T-cell (primary cell): ENCODE results near the gene IL13. TPM values are rescaled to one million over a fixed set of nuclear protein-coding genes. Genes with fewer than 3 reads are reported as not detected.

ENCODE experiments used
- ATAC-seq, 4 experiments: fragments of 200-7000 bp in 3 of 4; fragments of 150-1000 bp in 1 of 4; cut with Tn5 transposase; replicated peaks in 1 of 4; 1 replicate in 3 of 4; 2 replicates in 1 of 4; pipeline ENCODE4 v1.10.0; 2021; ENCODE audit warnings: moderate library complexity in 3 of 4, mild to moderate bottlenecking in 2 of 4, moderate number of reproducible peaks in 1 of 4
- CTCF ChIA-PET, 2 donors: fragments of 300-600 bp; sonication (Branson Sonifier 250); formaldehyde crosslinking; loops; one replicate each; lab custom pipeline; 2022; ENCODE audit warnings: antibody characterized with exemption in 2 of 2; lab: Charles Lee
- POLR2A ChIA-PET, 2 donors: fragments of 300-600 bp; sonication (Branson Sonifier 250); formaldehyde crosslinking; loops; one replicate each; lab custom pipeline; 2022; ENCODE audit warnings: antibody characterized with exemption in 2 of 2; lab: Charles Lee
- DNase-seq, 35 experiments: peaks; one replicate each; pipeline versions ENCODE4 v3.0.0 to v3.0.0-alpha.2; 2013 to 2023
- H3K27ac ChIP-seq: one replicate; pipeline ENCODE4 v1.5.1; 2013; ENCODE audit warnings: low read length
- H3K27me3 ChIP-seq, 2 experiments: replicated peaks in 1 of 2; 1 replicate in 1 of 2; 2 replicates in 1 of 2; pipeline versions ENCODE4 v1.6.1 to v1.7.0; 2013; ENCODE audit warnings: low read length in 1 of 2, mixed read lengths in 1 of 2; ENCODE audit not compliant: control insufficient read depth in 2 of 2, insufficient read depth in 2 of 2; ENCODE audit errors: extremely low read depth in 1 of 2
- H3K36me3 ChIP-seq, 2 donors: 1 replicate in 1 of 2; 2 replicates in 1 of 2; pipeline versions ENCODE4 v1.6.1 to v1.7.0; 2013; ENCODE audit warnings: low read length in 1 of 2; ENCODE audit not compliant: control insufficient read depth in 2 of 2, insufficient read depth in 1 of 2; ENCODE audit errors: extremely low read depth in 1 of 2
- H3K4me1 ChIP-seq, 2 experiments: 1 replicate in 1 of 2; 2 replicates in 1 of 2; pipeline versions ENCODE4 v1.6.1 to v1.7.0; 2013; ENCODE audit warnings: low read length in 2 of 2, mixed read lengths in 1 of 2; ENCODE audit not compliant: insufficient read depth in 2 of 2, control insufficient read depth in 1 of 2; ENCODE audit errors: extremely low read depth in 1 of 2
- H3K4me3 ChIP-seq, 2 donors: 1 replicate in 1 of 2; 2 replicates in 1 of 2; pipeline versions ENCODE4 v1.5.1 to v1.7.0; 2013; ENCODE audit warnings: mild to moderate bottlenecking in 2 of 2, low read length in 1 of 2, moderate library complexity in 1 of 2; ENCODE audit not compliant: control insufficient read depth in 1 of 2; ENCODE audit errors: extremely low read depth in 1 of 2
- H3K9me3 ChIP-seq: 2 replicates; pipeline ENCODE4 v1.7.0; 2013
- H3K27ac Mint-ChIP-seq, 2 donors: one replicate each; pipeline ENCODE4 v1.8.0; 2020 to 2021; ENCODE audit warnings: mild to moderate bottlenecking in 2 of 2, mixed read lengths in 2 of 2
- H3K27me3 Mint-ChIP-seq, 2 donors: one replicate each; pipeline ENCODE4 v1.8.0; 2021 to 2022; ENCODE audit warnings: mixed read lengths in 2 of 2
- H3K36me3 Mint-ChIP-seq: one replicate; pipeline ENCODE4 v1.8.0; 2021; ENCODE audit warnings: mixed read lengths
- H3K4me1 Mint-ChIP-seq, 3 donors: one replicate each; pipeline ENCODE4 v1.8.0; 2020 to 2022; ENCODE audit warnings: mixed read lengths in 3 of 3, mild to moderate bottlenecking in 1 of 3
- H3K4me3 Mint-ChIP-seq, 3 donors: one replicate each; pipeline ENCODE4 v1.8.0; 2020 to 2022; ENCODE audit warnings: mild to moderate bottlenecking in 3 of 3, mixed read lengths in 3 of 3, moderate library complexity in 3 of 3
- H3K9me3 Mint-ChIP-seq, 3 donors: one replicate each; pipeline ENCODE4 v1.8.0; 2020 to 2022; ENCODE audit warnings: mixed read lengths in 3 of 3
- WGBS: methylation state at CpG from one replicate; pipeline ENCODE4 v1.1.5; 2013; ENCODE audit warnings: missing lambda C conversion rate; ENCODE audit not compliant: insufficient coverage; 5-methylcytosine and 5-hydroxymethylcytosine counted together
- total RNA-seq, 35 experiments: library from RNA in 6 of 35; stranded (reverse) in 6 of 35; fragments of 120-200 nt in 1 of 35; gene quantifications; one replicate each; pipeline versions ENCODE4 v1.2.1 to v1.2.4 and lab custom pipeline; 2013 to 2026

IL13 gene
- total RNA-seq, 5 donors from 2014 or later (not counting 1 experiment from before 2014, with no cell fraction given) = 0.30 to 1.9 (median 0.44) TPM

GRCh38 chr5:132667761-132668705, 10.1 kb downstream of the IL13 start:
- ChIA-PET POLR2A (no interaction called here), CTCF (no interaction called here)
- no peak overlapping the region for H3K4me3 Mint-ChIP-seq
- no peak overlapping the region for H3K27ac Mint-ChIP-seq
- Histone ChIP-seq H3K27ac (no peak overlapping the region), H3K27me3 (peaks cover 0 to 5% of the 10 kb centered on the region in 2 experiments), H3K9me3 (no peaks in the 10 kb centered on the region), H3K4me3 (no peak overlapping the region), H3K4me1 (peaks cover 0 to 20% of the 10 kb centered on the region in 2 experiments), H3K36me3 (no peaks in the 10 kb centered on the region)
- H3K36me3 Mint-ChIP-seq = no peaks in the 10 kb centered on the region
- 92% methylated on average over 17 of the region's 22 CpGs for WGBS
- H3K4me1 Mint-ChIP-seq = peaks cover 11 to 14% (median 13%) of the 10 kb centered on the region in 3 donors
- DNase-seq (no peak), ATAC-seq (no peak)
- no peaks in the 10 kb centered on the region for H3K9me3 Mint-ChIP-seq
- H3K27me3 Mint-ChIP-seq = peaks cover 0 to 3% of the 10 kb centered on the region in 2 donors

DNA sequence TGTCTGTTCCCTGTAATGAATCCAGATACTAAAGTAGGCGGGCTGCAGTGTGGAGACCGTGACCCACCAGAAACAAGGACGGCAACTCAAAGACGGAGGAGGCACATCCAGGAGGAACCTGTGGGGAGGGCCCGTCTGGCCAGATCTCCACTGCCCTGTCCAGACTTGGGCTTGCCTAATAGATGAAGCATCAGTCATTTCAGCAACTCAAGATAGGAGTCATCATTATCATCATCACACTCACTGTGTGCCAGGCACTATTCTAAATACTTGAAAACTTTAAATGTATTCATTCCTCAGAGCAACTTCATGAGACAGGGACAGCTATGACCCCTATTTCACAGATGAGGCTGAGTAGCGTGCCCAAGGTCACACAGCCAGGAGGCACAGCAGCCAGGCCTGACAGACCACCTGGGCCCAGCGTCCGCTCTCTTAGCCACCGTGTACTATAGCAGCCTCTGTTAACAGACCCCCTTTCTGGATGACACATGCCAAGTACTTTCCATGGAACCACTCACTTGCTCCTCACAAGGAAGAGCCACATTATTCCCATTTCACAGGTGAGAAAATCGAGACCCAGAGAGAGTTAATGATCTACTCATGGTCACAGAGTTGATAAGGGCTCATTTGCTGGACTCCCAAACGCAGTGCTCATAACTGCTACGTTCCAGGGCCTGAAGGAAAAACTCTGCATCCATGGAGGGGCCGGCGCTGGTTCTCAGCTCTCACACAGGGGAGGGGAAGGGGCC, 10.9 kb downstream of the IL13 start:
- DNase-seq (no peak), ATAC-seq (no peak)
- H3K36me3 Mint-ChIP-seq = no peaks in the 10 kb centered on the region
- Histone ChIP-seq H3K27me3 (peaks cover 0 to 5% of the 10 kb centered on the region in 2 experiments), H3K4me1 (peaks cover 0 to 11% of the 10 kb centered on the region in 2 experiments), H3K9me3 (no peaks in the 10 kb centered on the region), H3K27ac (no peak overlapping the region), H3K4me3 (no peak overlapping the region), H3K36me3 (no peaks in the 10 kb centered on the region)
- no peak overlapping the region for H3K27ac Mint-ChIP-seq
- 95% methylated on average over 10 of the region's 14 CpGs for WGBS
- H3K4me1 Mint-ChIP-seq = peaks cover 5 to 11% (median 6%) of the 10 kb centered on the region in 3 donors
- H3K9me3 Mint-ChIP-seq = no peaks in the 10 kb centered on the region
- ChIA-PET CTCF (no interaction called here), POLR2A (no interaction called here)
- H3K27me3 Mint-ChIP-seq = peaks cover 0 to 3% of the 10 kb centered on the region in 2 donors
- H3K4me3 Mint-ChIP-seq = no peak overlapping the region

DNA sequence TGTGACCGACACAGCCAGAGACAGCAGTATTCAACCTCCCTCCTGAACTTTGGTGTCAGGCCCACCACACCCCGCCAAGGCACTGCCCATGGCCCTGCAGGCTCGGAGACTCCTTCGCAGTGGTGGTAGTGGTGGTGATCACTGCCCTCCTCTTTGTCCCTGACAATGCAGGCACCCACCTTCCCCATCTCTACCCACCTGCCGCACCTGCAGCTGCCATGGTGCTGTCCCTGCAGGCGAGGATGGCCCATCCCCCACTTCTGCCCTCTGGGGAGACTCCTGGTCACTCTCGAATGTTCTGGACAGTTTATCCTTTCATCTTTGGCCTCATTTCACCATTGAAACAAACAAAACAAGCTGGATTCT, 11.5 kb downstream of the IL13 start:
- ChIA-PET CTCF (no interaction called here), POLR2A (no interaction called here)
- Histone ChIP-seq H3K9me3 (no peaks in the 10 kb centered on the region), H3K4me3 (no peak overlapping the region), H3K27ac (no peak overlapping the region), H3K4me1 (peaks cover 0 to 9% of the 10 kb centered on the region in 2 experiments), H3K36me3 (no peaks in the 10 kb centered on the region), H3K27me3 (peaks cover 0 to 5% of the 10 kb centered on the region in 2 experiments)
- 85% methylated on average over 3 of the region's 7 CpGs for WGBS
- Mint-ChIP-seq H3K4me3 (no peak overlapping the region), H3K4me1 (peaks cover 0 to 11% (median under 1%) of the 10 kb centered on the region in 3 donors), H3K27ac (no peak overlapping the region), H3K27me3 (peaks cover 0 to 3% of the 10 kb centered on the region in 2 donors), H3K36me3 (no peaks in the 10 kb centered on the region), H3K9me3 (no peaks in the 10 kb centered on the region)
- no peak for ATAC-seq
- DNase-seq = no peak

- Histone ChIP-seq H3K27me3 (peaks cover 0 to 5% of the 10 kb centered on the region in 2 experiments), H3K9me3 (no peaks in the 10 kb centered on the region), H3K4me3 (no peak overlapping the region), H3K4me1 (peaks cover 0 to 4% of the 10 kb centered on the region in 2 experiments), H3K36me3 (no peaks in the 10 kb centered on the region), H3K27ac (no peak overlapping the region)
- Mint-ChIP-seq H3K27me3 (peaks cover 0 to 3% of the 10 kb centered on the region in 2 donors), H3K4me1 (peaks cover 0 to 14% (median 0%) of the 10 kb centered on the region in 3 donors), H3K27ac (no peak overlapping the region), H3K4me3 (no peak overlapping the region), H3K9me3 (no peaks in the 10 kb centered on the region), H3K36me3 (no peaks in the 10 kb centered on the region)
- POLR2A ChIA-PET = interaction anchor here in 1 of 2 donors (0.6 kb wide), 1 partner anchor 28 kb away, joined by 3 read pairs; no protein-coding TSS in a partner anchor
- WGBS = 92% methylated on average over 14 of the region's 16 CpGs
- DNase-seq = no peak
- no peak for ATAC-seq
- CTCF ChIA-PET = interaction anchor here in 1 of 2 donors (0.6 kb wide), 1 partner anchor 241 kb away, joined by 3 read pairs; no protein-coding TSS in a partner anchor
These were observed 12.3 kb downstream of the IL13 start for GRCh38 chr5:132669966-132670882.

DNA sequence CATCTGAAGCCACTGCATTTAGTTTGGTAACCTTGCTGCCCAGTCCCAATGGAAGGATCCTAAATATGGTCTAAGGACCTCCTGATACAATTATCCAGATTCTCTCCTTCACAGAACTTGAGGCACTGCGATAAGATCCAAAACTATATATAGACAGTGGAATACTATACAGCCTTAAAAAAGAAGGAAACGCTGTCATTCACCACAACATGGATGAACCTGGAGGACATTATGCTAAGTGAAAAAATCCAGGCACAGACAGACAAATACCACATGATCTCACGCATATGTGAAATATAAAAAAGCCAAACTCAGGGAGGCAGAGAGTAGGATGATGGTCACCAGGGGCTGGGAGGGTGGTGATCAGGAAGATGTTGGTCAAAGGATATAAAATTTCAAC, 13.0 kb downstream of the IL13 start:
- Histone ChIP-seq H3K36me3 (no peaks in the 10 kb centered on the region), H3K27ac (no peak overlapping the region), H3K9me3 (no peaks in the 10 kb centered on the region), H3K27me3 (peaks cover 0 to 5% of the 10 kb centered on the region in 2 experiments), H3K4me1 (peaks cover 0 to 11% of the 10 kb centered on the region in 2 experiments), H3K4me3 (no peak overlapping the region)
- H3K27ac Mint-ChIP-seq = no peak overlapping the region
- no peaks in the 10 kb centered on the region for H3K9me3 Mint-ChIP-seq
- no peak overlapping the region for H3K4me3 Mint-ChIP-seq
- peaks cover 0 to 3% of the 10 kb centered on the region in 2 donors for H3K27me3 Mint-ChIP-seq
- H3K36me3 Mint-ChIP-seq = no peaks in the 10 kb centered on the region
- H3K4me1 Mint-ChIP-seq = peaks cover 0 to 18% (median 0%) of the 10 kb centered on the region in 3 donors
- ChIA-PET CTCF (no interaction called here), POLR2A (interaction anchor here in 1 of 2 donors (0.6 kb wide), 1 partner anchor 27 kb away, joined by 3 read pairs; no protein-coding TSS in a partner anchor)
- ATAC-seq (no peak), DNase-seq (no peak)
- no CpG with 5 or more reads among the region's 3 CpGs for WGBS
